ENCODE results near the gene KRTAP2-2. TPM values are rescaled to one million over a fixed set of nuclear protein-coding genes. Genes with fewer than 3 reads are reported as not detected.

Gene KRTAP2-2
- total and polyA plus RNA-seq, 8 donors, result not detected

- H3K36me3 ChIP-seq, result no peaks in the 10 kb centered on the region
- H3K4me1 ChIP-seq, result no peaks in the 10 kb centered on the region
- 77 to 87% (median 84%) methylated on average over 10 to 12 of the region's 12 CpGs for whole genome bisulfite sequencing, 5 donors
- H3K4me3 ChIP-seq, result no peak within 1 kb of the TSS
- no peak for DNase-seq
- no peak within 1 kb of the TSS for H3K27ac ChIP-seq
- H3K27me3 ChIP-seq, result peaks cover 0 to 4% (median 0%) of the 10 kb centered on the region in 3 donors
- no peaks in the 10 kb centered on the region for H3K9me3 ChIP-seq
- TF ChIP-seq POLR2AphosphoS5 (IDR thresholded peaks at IDR 0.05) (no peak), EP300 (IDR thresholded peaks at IDR 0.05) (no peak), CTCF (IDR thresholded peaks at IDR 0.05) (no peak), POLR2A (IDR thresholded peaks at IDR 0.05) (no peak)
- intact Hi-C loops (cut with DNase I; ENCODE audit: low total_unique reads), result no loop called here
These were observed 25.3 kb downstream of the KRTAP2-2 start, which contains the start of gene KRTAP1-4 for GRCh38 chr17:41029633-41030245. Gene KRTAP1-4, minus strand, starts transcription at chr17:41030195. Its CDS starts 117 bp downstream, at chr17:41030078.

GRCh38 chr17:41026715-41027471, 28.1 kb downstream of the KRTAP2-2 start, which contains the start of gene KRTAP1-5:
Gene KRTAP1-5, minus strand, starts transcription at chr17:41027208. Its CDS starts 53 bp downstream, at chr17:41027155.
- H3K27ac ChIP-seq, result no peak within 1 kb of the TSS
- H3K4me3 ChIP-seq, result no peak within 1 kb of the TSS
- intact Hi-C loops (cut with DNase I; ENCODE audit: low total_unique reads), result no loop called here
- H3K36me3 ChIP-seq, result no peaks in the 10 kb centered on the region
- no peak for DNase-seq
- H3K4me1 ChIP-seq, result no peaks in the 10 kb centered on the region
- peaks cover 0 to 2% (median 0%) of the 10 kb centered on the region in 4 donors for H3K9me3 ChIP-seq
- TF ChIP-seq CTCF (IDR thresholded peaks at IDR 0.05) (no peak), EP300 (IDR thresholded peaks at IDR 0.05) (no peak), POLR2A (IDR thresholded peaks at IDR 0.05) (no peak), POLR2AphosphoS5 (IDR thresholded peaks at IDR 0.05) (no peak)
- peaks cover 0 to 4% (median 0%) of the 10 kb centered on the region in 3 donors for H3K27me3 ChIP-seq
- WGBS, 5 donors, result 56 to 73% (median 72%) methylated on average over 9 of the region's 9 CpGs

GRCh38 chr17:41024697-41025096, 30.3 kb downstream of the KRTAP2-2 start:
- no peak overlapping the region for H3K27ac ChIP-seq
- H3K27me3 ChIP-seq, result peaks cover 0 to 3% (median 0%) of the 10 kb centered on the region in 3 donors
- TF ChIP-seq POLR2A (IDR thresholded peaks at IDR 0.05) (no peak), POLR2AphosphoS5 (IDR thresholded peaks at IDR 0.05) (no peak), CTCF (IDR thresholded peaks at IDR 0.05) (no peak), EP300 (IDR thresholded peaks at IDR 0.05) (no peak)
- no peaks in the 10 kb centered on the region for H3K4me1 ChIP-seq
- no peak for DNase-seq
- 75 to 86% (median 85%) methylated on average over 3 of the region's 3 CpGs for WGBS, 5 donors
- H3K36me3 ChIP-seq, result no peaks in the 10 kb centered on the region
- peaks cover 0 to 4% (median 0%) of the 10 kb centered on the region in 4 donors for H3K9me3 ChIP-seq
- no peak overlapping the region for H3K4me3 ChIP-seq
- intact Hi-C loops (cut with DNase I; ENCODE audit: low total_unique reads), result no loop called here

GRCh38 chr17:41020336-41020735, 34.7 kb downstream of the KRTAP2-2 start:
- Histone ChIP-seq H3K4me1 (no peaks in the 10 kb centered on the region), H3K4me3 (no peak overlapping the region), H3K27ac (no peak overlapping the region), H3K27me3 (no peaks in the 10 kb centered on the region), H3K36me3 (no peaks in the 10 kb centered on the region), H3K9me3 (peaks cover 0 to 4% (median 0%) of the 10 kb centered on the region in 4 donors)
- intact Hi-C loops (cut with DNase I; ENCODE audit: low total_unique reads), result no loop called here
- DNase-seq, result no peak
- TF ChIP-seq POLR2A (IDR thresholded peaks at IDR 0.05), result no peak
- TF ChIP-seq POLR2AphosphoS5 (IDR thresholded peaks at IDR 0.05), result no peak
- no peak for TF ChIP-seq EP300 (IDR thresholded peaks at IDR 0.05)
- no peak for TF ChIP-seq CTCF (IDR thresholded peaks at IDR 0.05)

All from stomach (tissue), 9 donors.